Right lobe of liver (tissue), 6 donors: Measurements from ENCODE around the gene EIPR1. TPM values are rescaled to one million over a fixed set of nuclear protein-coding genes. Genes with fewer than 3 reads are reported as not detected.

Experiments used
- ATAC-seq, 4 donors: fragments of 200-7000 bp; cut with Tn5 transposase; one replicate each; pipeline ENCODE4 v1.9.1; 2020; ENCODE audit warnings: mild to moderate bottlenecking in 4 of 4, moderate library complexity in 4 of 4
- DNase-seq, 3 donors: peaks; one replicate each; pipeline ENCODE4 v3.0.0-alpha.2; 2020
- H3K27ac ChIP-seq, 3 donors: fragments of 200-600 bp; one replicate each; pipeline ENCODE4 v1.8.0; 2022
- H3K27me3 ChIP-seq, 2 donors: fragments of 200-600 bp; one replicate each; pipeline ENCODE4 v1.8.0; 2022
- H3K36me3 ChIP-seq, 4 donors: fragments of 200-600 bp; sonication (generic) in 1 of 4; one replicate each; pipeline versions ENCODE4 v1.5.1 to v1.8.0; 2017 to 2022; ENCODE audit warnings: control low read depth in 1 of 4
- H3K4me1 ChIP-seq, 4 donors: fragments of 200-600 bp; sonication (generic) in 1 of 4; one replicate each; pipeline versions ENCODE4 v1.5.1 to v1.8.0; 2017 to 2022; ENCODE audit warnings: control low read depth in 1 of 4
- H3K4me3 ChIP-seq, 3 donors: fragments of 200-600 bp; one replicate each; pipeline ENCODE4 v1.8.0; 2022
- H3K9me3 ChIP-seq, 4 donors: fragments of 200-600 bp; sonication (generic) in 1 of 4; one replicate each; pipeline versions ENCODE4 v1.5.1 to v1.8.0; 2017 to 2022; ENCODE audit warnings: control low read depth in 1 of 4
- CTCF ChIP-seq, 4 donors: fragments of 200-600 bp in 3 of 4; fragments of 450-650 bp in 1 of 4; IDR thresholded peaks; one replicate each; pipeline versions ENCODE4 v1.5.1 to v1.8.0; 2016 to 2022; ENCODE audit warnings: antibody characterized with exemption in 4 of 4, mild to moderate bottlenecking in 2 of 4
- POLR2A ChIP-seq: fragments of 450-650 bp; IDR thresholded peaks from one replicate; pipeline ENCODE4 v1.6.1; 2017; ENCODE audit warnings: antibody characterized with exemption, mild to moderate bottlenecking
- WGBS: methylation state at CpG from one replicate; pipeline ENCODE4 v1.1.6; 2018; ENCODE audit warnings: low coverage, low lambda C conversion rate; ENCODE audit not compliant: insufficient coverage; ENCODE audit errors: missing lambda C conversion rate; 5-methylcytosine and 5-hydroxymethylcytosine counted together
- intact Hi-C, 2 donors: fragments of 100-400 bp; cut with DNase I; formaldehyde crosslinking; loops; one replicate each; pipeline versions ENCODE4 v1.11.2 to v1.14.1; 2022
- total RNA-seq, 6 experiments: library from RNA; depleted of rRNA in 2 of 6; stranded (reverse); fragments of >200 nt in 2 of 6; fragmentation: NEBNext Ultra II Directional in 3 of 6; extraction: Animal tissue kit (Norgen Biotek cat#: 25700) in 3 of 6; gene quantifications; one replicate each; pipeline versions ENCODE4 v1.1.0 to v1.2.4, GENCODE V29; 2016 to 2023
- donor health status: DM: no; HTN: yes; CAD: no.
- donor health status: DM: no; HTN: no; CAD: no.
- donor health status: DM: no; HTN: no; CAD: no.
- donor health status: DM: no; HTN: yes; CAD: no.
- donor health status: DM: no; HTN: yes; CAD: no.

The EIPR1 gene
- total RNA-seq, 6 experiments from 2014 or later: 6.8 to 40.6 (median 11.6) TPM

- ATAC-seq (no peak), DNase-seq (no peak)
- H3K36me3 ChIP-seq: no peaks in the 10 kb centered on the region
- TF ChIP-seq CTCF (IDR thresholded peaks at IDR 0.05) (no peak), POLR2A (no peak)
- H3K4me1 ChIP-seq: no peaks in the 10 kb centered on the region
- WGBS: 84% methylated on average over 5 of the region's 15 CpGs
- H3K27me3 ChIP-seq: no peaks in the 10 kb centered on the region
- H3K27ac ChIP-seq: no peak overlapping the region
- no peaks in the 10 kb centered on the region for H3K9me3 ChIP-seq
- intact Hi-C loops: no loop called here
- H3K4me3 ChIP-seq: no peak overlapping the region
These were observed 232.1 kb downstream of the EIPR1 start for GRCh38 chr2:3145471-3146021.

- Histone ChIP-seq H3K9me3 (no peaks in the 10 kb centered on the region), H3K36me3 (no peaks in the 10 kb centered on the region), H3K4me1 (no peaks in the 10 kb centered on the region), H3K4me3 (no peak overlapping the region), H3K27me3 (no peaks in the 10 kb centered on the region), H3K27ac (no peak overlapping the region)
- intact Hi-C loops: no loop called here
- DNase-seq (no peak), ATAC-seq (no peak)
- TF ChIP-seq POLR2A (no peak), CTCF (IDR thresholded peaks at IDR 0.05) (no peak)
- 71% methylated on average over 6 of the region's 6 CpGs for WGBS
These were observed 232.8 kb downstream of the EIPR1 start for GRCh38 chr2:3144856-3145255.

GRCh38 chr2:3143602-3144001 is 234.0 kb downstream of the EIPR1 start:
- intact Hi-C loops: no loop called here
- DNase-seq: peak in 1 of 3 donors; percentile 28

GRCh38 chr2:3142961-3143571 is 234.6 kb downstream of the EIPR1 start:
- intact Hi-C loops: no loop called here
- Histone ChIP-seq H3K36me3 (no peaks in the 10 kb centered on the region), H3K27ac (no peak overlapping the region), H3K4me1 (no peaks in the 10 kb centered on the region), H3K4me3 (no peak overlapping the region), H3K27me3 (no peaks in the 10 kb centered on the region), H3K9me3 (no peaks in the 10 kb centered on the region)
- WGBS: 100% methylated on average over 2 of the region's 18 CpGs
- TF ChIP-seq CTCF (IDR thresholded peaks at IDR 0.05) (no peak), POLR2A (no peak)
- DNase-seq: peak in 1 of 3 donors; percentile 23
- ATAC-seq: peak in 1 of 4 donors; percentile 11

More at GRCh38 chr2:3143602-3144001, 234.0 kb downstream of the EIPR1 start:
- WGBS: 73% methylated on average over 6 of the region's 8 CpGs
- Histone ChIP-seq H3K4me1 (no peaks in the 10 kb centered on the region), H3K36me3 (no peaks in the 10 kb centered on the region), H3K27me3 (no peaks in the 10 kb centered on the region), H3K9me3 (no peaks in the 10 kb centered on the region), H3K4me3 (no peak overlapping the region), H3K27ac (no peak overlapping the region)
- no peak for ATAC-seq
- no peak for TF ChIP-seq POLR2A

- WGBS: 88% methylated on average over 5 of the region's 8 CpGs
These were observed 235.4 kb downstream of the EIPR1 start for GRCh38 chr2:3142210-3142609.

More at GRCh38 chr2:3142210-3142609, 235.4 kb downstream of the EIPR1 start:
- Histone ChIP-seq H3K27ac (no peak overlapping the region), H3K36me3 (no peaks in the 10 kb centered on the region), H3K9me3 (no peaks in the 10 kb centered on the region), H3K27me3 (no peaks in the 10 kb centered on the region), H3K4me1 (no peaks in the 10 kb centered on the region), H3K4me3 (no peak overlapping the region)
- no peak for TF ChIP-seq CTCF (IDR thresholded peaks at IDR 0.05)
- intact Hi-C loops: no loop called here
- peak in 1 of 3 donors; percentile 38 for DNase-seq
- ATAC-seq: no peak
